ENCODE data around the gene B3GLCT. TPM values are rescaled to one million over a fixed set of nuclear protein-coding genes. Genes with fewer than 3 reads are reported as not detected.

Gene B3GLCT
- polyA plus RNA-seq, 1 of the 3 experiments (the other 2 are of a cell fraction) = 2.4 TPM

DNA sequence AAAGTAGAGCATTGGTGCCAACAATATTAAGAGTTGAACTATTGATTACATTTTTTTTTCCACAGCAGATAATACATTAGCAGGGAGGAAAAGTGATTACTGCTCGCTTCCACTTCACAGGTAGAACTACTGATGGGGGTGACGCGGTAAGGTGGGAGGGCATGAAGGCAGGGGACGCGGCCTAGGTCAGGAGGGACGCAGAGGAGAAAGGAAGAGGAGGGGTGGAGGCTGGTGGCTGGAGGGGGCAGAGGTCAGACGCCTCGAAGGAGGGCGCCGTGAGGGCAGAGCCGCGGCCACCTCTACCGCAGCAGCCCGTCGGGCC is 287 bp upstream of the B3GLCT start:
- H3K9me2 ChIP-seq = no peaks in the 10 kb centered on the region
- POLR2A ChIA-PET = interaction anchor here (0.5 kb wide), 1 partner anchor 10 kb away, joined by 3 read pairs; no protein-coding TSS in a partner anchor
- WGBS (ENCODE audit: low lambda C conversion rate) = 20% methylated on average over 15 of the region's 15 CpGs
- peaks cover 8 to 13% of the 10 kb centered on the region in 2 experiments; a peak in 3 of 4 replicates for H3K4me1 ChIP-seq (ENCODE audit: control insufficient read depth in 1 of 2, insufficient read depth in 2 of 2, low read depth in 1 of 2, low read length in 1 of 2)
- peak overlapping the region; percentile 72 for H3K4me2 ChIP-seq
- DNase-seq = no peak
- peaks cover 11% of the 10 kb centered on the region for H3F3A ChIP-seq (replicated peaks; ENCODE audit: insufficient read depth)
- peaks cover 22% of the 10 kb centered on the region for H3K79me2 ChIP-seq (ENCODE audit: insufficient read depth)
- TF ChIP-seq EZH2phosphoT487 (IDR thresholded peaks at IDR 0.05; ENCODE audit: borderline replicate concordance, low read depth) (no peak), CHD2 (IDR thresholded peaks at IDR 0.05; ENCODE audit: low read length, partially characterized antibody) (no peak), POLR2AphosphoS5 (IDR thresholded peaks at IDR 0.05; ENCODE audit: low read depth, low read length) (no peak), JUND (IDR thresholded peaks at IDR 0.05) (no peak), MXI1 (IDR thresholded peaks at IDR 0.05; ENCODE audit: low read depth, low read length) (no peak), SIN3A (IDR thresholded peaks at IDR 0.05; ENCODE audit: borderline replicate concordance, low read depth, low read length) (no peak), FOSL2 (IDR thresholded peaks at IDR 0.05; ENCODE audit: borderline replicate concordance, low read depth) (no peak), NRF1 (IDR thresholded peaks at IDR 0.05; ENCODE audit: low read depth, low read length) (no peak), NFIC (IDR thresholded peaks at IDR 0.05; ENCODE audit: borderline replicate concordance) (no peak), SMC3 (IDR thresholded peaks at IDR 0.05; ENCODE audit: low read depth, low read length) (no peak), TAF1 (IDR thresholded peaks at IDR 0.05; ENCODE audit: borderline replicate concordance, low read depth, low read length) (no peak), FOXJ3 (CRISPR knock-in tag; IDR thresholded peaks at IDR 0.05) (no peak), GABPA (IDR thresholded peaks at IDR 0.05; ENCODE audit: low read depth) (no peak), EP300 (IDR thresholded peaks at IDR 0.05; ENCODE audit: borderline replicate concordance in 1 of 2, low read depth in 1 of 2, low read length in 1 of 2) (no peak), GATA2 (CRISPR knock-in tag; IDR thresholded peaks at IDR 0.05) (no peak)
- TF ChIP-seq, protein P1, sequence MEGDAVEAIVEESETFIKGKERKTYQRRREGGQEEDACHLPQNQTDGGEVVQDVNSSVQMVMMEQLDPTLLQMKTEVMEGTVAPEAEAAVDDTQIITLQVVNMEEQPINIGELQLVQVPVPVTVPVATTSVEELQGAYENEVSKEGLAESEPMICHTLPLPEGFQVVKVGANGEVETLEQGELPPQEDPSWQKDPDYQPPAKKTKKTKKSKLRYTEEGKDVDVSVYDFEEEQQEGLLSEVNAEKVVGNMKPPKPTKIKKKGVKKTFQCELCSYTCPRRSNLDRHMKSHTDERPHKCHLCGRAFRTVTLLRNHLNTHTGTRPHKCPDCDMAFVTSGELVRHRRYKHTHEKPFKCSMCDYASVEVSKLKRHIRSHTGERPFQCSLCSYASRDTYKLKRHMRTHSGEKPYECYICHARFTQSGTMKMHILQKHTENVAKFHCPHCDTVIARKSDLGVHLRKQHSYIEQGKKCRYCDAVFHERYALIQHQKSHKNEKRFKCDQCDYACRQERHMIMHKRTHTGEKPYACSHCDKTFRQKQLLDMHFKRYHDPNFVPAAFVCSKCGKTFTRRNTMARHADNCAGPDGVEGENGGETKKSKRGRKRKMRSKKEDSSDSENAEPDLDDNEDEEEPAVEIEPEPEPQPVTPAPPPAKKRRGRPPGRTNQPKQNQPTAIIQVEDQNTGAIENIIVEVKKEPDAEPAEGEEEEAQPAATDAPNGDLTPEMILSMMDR (IDR thresholded peaks at IDR 0.05) = no peak
- TF ChIP-seq, protein P2, sequence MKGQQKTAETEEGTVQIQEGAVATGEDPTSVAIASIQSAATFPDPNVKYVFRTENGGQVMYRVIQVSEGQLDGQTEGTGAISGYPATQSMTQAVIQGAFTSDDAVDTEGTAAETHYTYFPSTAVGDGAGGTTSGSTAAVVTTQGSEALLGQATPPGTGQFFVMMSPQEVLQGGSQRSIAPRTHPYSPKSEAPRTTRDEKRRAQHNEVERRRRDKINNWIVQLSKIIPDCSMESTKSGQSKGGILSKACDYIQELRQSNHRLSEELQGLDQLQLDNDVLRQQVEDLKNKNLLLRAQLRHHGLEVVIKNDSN (IDR thresholded peaks at IDR 0.05; ENCODE audit: borderline replicate concordance, low read depth) = no peak
- TF ChIP-seq, protein P3, sequence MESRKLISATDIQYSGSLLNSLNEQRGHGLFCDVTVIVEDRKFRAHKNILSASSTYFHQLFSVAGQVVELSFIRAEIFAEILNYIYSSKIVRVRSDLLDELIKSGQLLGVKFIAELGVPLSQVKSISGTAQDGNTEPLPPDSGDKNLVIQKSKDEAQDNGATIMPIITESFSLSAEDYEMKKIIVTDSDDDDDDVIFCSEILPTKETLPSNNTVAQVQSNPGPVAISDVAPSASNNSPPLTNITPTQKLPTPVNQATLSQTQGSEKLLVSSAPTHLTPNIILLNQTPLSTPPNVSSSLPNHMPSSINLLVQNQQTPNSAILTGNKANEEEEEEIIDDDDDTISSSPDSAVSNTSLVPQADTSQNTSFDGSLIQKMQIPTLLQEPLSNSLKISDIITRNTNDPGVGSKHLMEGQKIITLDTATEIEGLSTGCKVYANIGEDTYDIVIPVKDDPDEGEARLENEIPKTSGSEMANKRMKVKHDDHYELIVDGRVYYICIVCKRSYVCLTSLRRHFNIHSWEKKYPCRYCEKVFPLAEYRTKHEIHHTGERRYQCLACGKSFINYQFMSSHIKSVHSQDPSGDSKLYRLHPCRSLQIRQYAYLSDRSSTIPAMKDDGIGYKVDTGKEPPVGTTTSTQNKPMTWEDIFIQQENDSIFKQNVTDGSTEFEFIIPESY (IDR thresholded peaks at IDR 0.05; ENCODE audit: borderline replicate concordance, low read depth) = no peak
- CTCF ChIA-PET = interaction anchor here (0.6 to 3.0 kb wide), 36 partner anchors 9 to 606 kb away, joined by 3 to 25 read pairs (median 4); partner anchors contain the start of gene HSPH1
- peak overlapping the region in 1 of 2 experiments; percentile 82; a peak in 2 of 4 replicates for H3K27ac ChIP-seq (ENCODE audit: low read depth in 2 of 2, low read length in 1 of 2)
- H3K27me3 ChIP-seq (ENCODE audit: insufficient read depth) = no peaks in the 10 kb centered on the region
- H3K9me3 ChIP-seq = no peaks in the 10 kb centered on the region
- peak overlapping the region; percentile 91; the same call in 1 of the 2 replicates for H3K9ac ChIP-seq
- peak overlapping the region; percentile 76 to 84; a peak in 3 of 4 replicates for H3K4me3 ChIP-seq (ENCODE audit: low read depth in 2 of 2, low read length in 1 of 2)
- H4K20me1 ChIP-seq (ENCODE audit: insufficient read depth) = no peaks in the 10 kb centered on the region
- H2AFZ ChIP-seq (ENCODE audit: low read depth) = peak overlapping the region; percentile 52; the same call in 1 of the 2 replicates
- H3K36me3 ChIP-seq (replicated peaks in 1 of 2; ENCODE audit: control insufficient read depth in 1 of 2, insufficient read depth in 2 of 2, low read length in 1 of 2) = no peaks in the 10 kb centered on the region
